CD4-positive, alpha-beta T cell (primary cell): ENCODE measurements around the gene RAD21L1. TPM values are rescaled to one million over a fixed set of nuclear protein-coding genes. Genes with fewer than 3 reads are reported as not detected.

Experiments
- ATAC-seq: fragments of 200-7000 bp; cut with Tn5 transposase; one replicate; pipeline ENCODE4 v1.10.0; 2022; ENCODE audit warnings: mild to moderate bottlenecking; ENCODE audit not compliant: poor library complexity
- CTCF ChIA-PET: fragments of 350-600 bp; sonication (Branson Sonifier 250); formaldehyde crosslinking; loops from one replicate; lab custom pipeline; 2021; ENCODE audit warnings: antibody characterized with exemption, inconsistent platforms; lab: Charles Lee
- POLR2A ChIA-PET: fragments of 350-600 bp; sonication (Branson Sonifier 250); formaldehyde crosslinking; loops from one replicate; lab custom pipeline; 2021; ENCODE audit warnings: antibody characterized with exemption, inconsistent platforms; lab: Charles Lee
- DNase-seq, 14 experiments: peaks; one replicate each; pipeline ENCODE4 v3.0.0-alpha.2; 2013 to 2020; ENCODE audit warnings: mixed read lengths in 2 of 14
- H3K27ac ChIP-seq, 2 donors: one replicate each; pipeline versions ENCODE4 v1.5.1 to v1.7.0; 2013; ENCODE audit warnings: low read length in 2 of 2, low read depth in 1 of 2, mild to moderate bottlenecking in 1 of 2
- H3K27me3 ChIP-seq, 2 experiments: 1 replicate in 1 of 2; 2 replicates in 1 of 2; pipeline versions ENCODE4 v1.6.1 to v1.7.0; 2013; ENCODE audit warnings: low read length in 2 of 2, control low read depth in 1 of 2, mild to moderate bottlenecking in 1 of 2, moderate library complexity in 1 of 2; ENCODE audit not compliant: insufficient read depth in 2 of 2, control insufficient read depth in 1 of 2
- H3K36me3 ChIP-seq: one replicate; pipeline ENCODE4 v1.6.1; 2013; ENCODE audit warnings: low read length, control low read depth; ENCODE audit not compliant: insufficient read depth
- H3K4me1 ChIP-seq: one replicate; pipeline ENCODE4 v1.6.1; 2013; ENCODE audit warnings: low read length, control low read depth; ENCODE audit not compliant: insufficient read depth
- H3K4me3 ChIP-seq: one replicate; pipeline ENCODE4 v1.5.1; 2013; ENCODE audit warnings: mild to moderate bottlenecking, low read length, moderate library complexity
- H3K9me3 ChIP-seq, 2 experiments: 1 replicate in 1 of 2; 2 replicates in 1 of 2; pipeline versions ENCODE4 v1.6.1 to v1.7.0; 2013; ENCODE audit warnings: low read length in 2 of 2, mild to moderate bottlenecking in 2 of 2, control low read depth in 1 of 2, moderate library complexity in 1 of 2; ENCODE audit not compliant: control insufficient read depth in 1 of 2, insufficient read depth in 1 of 2
- H3K27ac Mint-ChIP-seq: one replicate; pipeline ENCODE4 v1.8.0; 2020; ENCODE audit warnings: mixed read lengths
- H3K27me3 Mint-ChIP-seq: one replicate; pipeline ENCODE4 v1.8.0; 2021; ENCODE audit warnings: mixed read lengths
- H3K36me3 Mint-ChIP-seq: one replicate; pipeline ENCODE4 v1.8.0; 2021; ENCODE audit warnings: low read depth, mixed read lengths
- H3K4me1 Mint-ChIP-seq: one replicate; pipeline ENCODE4 v1.8.0; 2021; ENCODE audit warnings: low read depth, mixed read lengths
- H3K4me3 Mint-ChIP-seq: one replicate; pipeline ENCODE4 v1.8.0; 2020; ENCODE audit warnings: mild to moderate bottlenecking, mixed read lengths
- H3K9me3 Mint-ChIP-seq: one replicate; pipeline ENCODE4 v1.8.0; 2020; ENCODE audit warnings: mixed read lengths
- CTCF ChIP-seq: fragments of 200-600 bp; IDR thresholded peaks from one replicate; pipeline ENCODE4 v1.8.0; 2022; ENCODE audit warnings: antibody characterized with exemption, mild to moderate bottlenecking
- intact Hi-C, 2 experiments: fragments of 100-400 bp; cut with DNase I in 1 of 2; cut with micrococcal nuclease in 1 of 2; formaldehyde crosslinking; loops; one replicate each; pipeline versions ENCODE4 v1.15.1 to v1.9.0; 2023 to 2025; cut with DNase I, micrococcal nuclease
- total RNA-seq, 174 experiments: library from RNA in 2 of 174; stranded (reverse) in 2 of 174; gene quantifications; one replicate each; pipeline ENCODE4 v1.2.3 and lab custom pipeline; 2021 to 2026

RAD21L1 gene
- total RNA-seq, 2 experiments from 2014 or later = 0.58 TPM; not detected in 1

DNA sequence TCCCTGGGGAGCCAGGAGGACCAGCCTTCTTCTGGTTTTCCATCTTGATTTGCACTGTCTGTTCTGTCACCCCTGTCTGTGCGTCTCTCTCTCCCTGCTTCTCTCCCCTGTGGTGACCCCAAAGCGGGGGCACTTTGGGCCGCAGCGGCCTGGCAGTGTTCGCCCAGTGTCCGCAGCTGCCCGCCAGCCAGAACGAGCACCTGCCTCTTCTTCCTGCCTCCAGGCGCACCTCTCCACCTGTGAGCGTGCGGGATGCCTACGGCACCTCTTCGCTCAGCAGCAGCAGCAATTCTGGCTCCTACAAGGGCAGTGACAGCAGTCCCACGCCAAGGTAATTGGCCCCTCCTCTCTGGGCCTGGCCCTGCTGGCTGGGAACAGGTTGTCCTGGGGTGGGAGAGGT, 71.1 kb downstream of the RAD21L1 start:
- peaks cover 30% of the 10 kb centered on the region for H3K36me3 Mint-ChIP-seq
- ChIA-PET CTCF (no interaction called here), POLR2A (interaction anchor here (0.6 to 1.2 kb wide), 2 partner anchors 9 to 13 kb away, joined by 3 read pairs; no protein-coding TSS in a partner anchor)
- no peaks in the 10 kb centered on the region for H3K27me3 Mint-ChIP-seq
- Histone ChIP-seq H3K27me3 (no peaks in the 10 kb centered on the region), H3K4me1 (peaks cover 23% of the 10 kb centered on the region), H3K27ac (no peak overlapping the region), H3K9me3 (no peaks in the 10 kb centered on the region), H3K36me3 (peaks cover 13% of the 10 kb centered on the region), H3K4me3 (no peak overlapping the region)
- H3K9me3 Mint-ChIP-seq = no peaks in the 10 kb centered on the region
- no peak overlapping the region for H3K27ac Mint-ChIP-seq
- no peak for DNase-seq
- no peak overlapping the region for H3K4me3 Mint-ChIP-seq
- peaks cover 39% of the 10 kb centered on the region for H3K4me1 Mint-ChIP-seq
- TF ChIP-seq CTCF = no peak
- no peak for ATAC-seq
- intact Hi-C loops = no loop called here

DNA sequence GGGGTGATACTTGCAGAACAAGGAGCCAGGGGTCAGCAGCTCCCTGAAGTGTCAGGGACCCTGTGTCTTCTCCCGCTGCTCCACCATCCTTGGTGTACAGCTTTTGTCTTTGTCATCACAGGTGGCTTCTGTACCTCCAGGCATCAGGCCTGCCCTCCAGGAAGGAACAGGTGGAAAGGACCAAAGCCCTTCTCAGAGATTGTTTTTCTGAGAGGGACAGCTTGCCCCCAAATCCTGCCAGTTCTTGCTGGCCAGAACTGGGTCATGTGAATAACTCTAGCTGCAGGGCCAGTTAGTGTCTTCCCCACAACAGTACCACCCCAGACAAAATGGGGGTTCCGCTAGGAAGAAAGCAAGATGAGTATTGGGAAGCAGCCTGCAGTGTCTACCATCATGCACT, 71.6 kb downstream of the RAD21L1 start:
- no peaks in the 10 kb centered on the region for H3K9me3 Mint-ChIP-seq
- Histone ChIP-seq H3K27me3 (no peaks in the 10 kb centered on the region), H3K27ac (no peak overlapping the region), H3K9me3 (no peaks in the 10 kb centered on the region), H3K36me3 (peaks cover 13% of the 10 kb centered on the region), H3K4me1 (peaks cover 23% of the 10 kb centered on the region), H3K4me3 (no peak overlapping the region)
- no peak overlapping the region for H3K4me3 Mint-ChIP-seq
- ChIA-PET POLR2A (interaction anchor here (0.6 to 1.2 kb wide), 2 partner anchors 10 to 13 kb away, joined by 3 read pairs; no protein-coding TSS in a partner anchor), CTCF (no interaction called here)
- no peak overlapping the region for H3K27ac Mint-ChIP-seq
- H3K36me3 Mint-ChIP-seq = peaks cover 30% of the 10 kb centered on the region
- peaks cover 34% of the 10 kb centered on the region for H3K4me1 Mint-ChIP-seq
- TF ChIP-seq CTCF = no peak
- ATAC-seq = no peak
- no peak for DNase-seq
- intact Hi-C loops = no loop called here
- no peaks in the 10 kb centered on the region for H3K27me3 Mint-ChIP-seq

- Mint-ChIP-seq H3K4me3 (no peak overlapping the region), H3K27ac (no peak overlapping the region), H3K9me3 (no peaks in the 10 kb centered on the region), H3K36me3 (peaks cover 36% of the 10 kb centered on the region), H3K4me1 (peaks cover 27% of the 10 kb centered on the region), H3K27me3 (no peaks in the 10 kb centered on the region)
- H3K27me3 ChIP-seq = no peaks in the 10 kb centered on the region
- intact Hi-C loops = no loop called here
- ChIA-PET CTCF (interaction anchor here (0.7 to 1.0 kb wide), 2 partner anchors 16 to 34 kb away, joined by 3 read pairs; no protein-coding TSS in a partner anchor), POLR2A (interaction anchor here (1.2 kb wide), 1 partner anchor 14 kb away, joined by 3 read pairs; no protein-coding TSS in a partner anchor)
- H3K4me3 ChIP-seq = no peak overlapping the region
- peaks cover 13% of the 10 kb centered on the region for H3K36me3 ChIP-seq
- no peak for TF ChIP-seq CTCF
- no peaks in the 10 kb centered on the region for H3K9me3 ChIP-seq
- H3K27ac ChIP-seq = no peak overlapping the region
- ATAC-seq (no peak), DNase-seq (no peak)
- peaks cover 23% of the 10 kb centered on the region for H3K4me1 ChIP-seq
Measured at GRCh38 chr20:1298166-1298565, 72.3 kb downstream of the RAD21L1 start.
